Adrenal gland (tissue), 12 donors: ENCODE data around the gene GNMT. TPM values are rescaled to one million over a fixed set of nuclear protein-coding genes. Genes with fewer than 3 reads are reported as not detected.

Experiments used
- DNase-seq, 7 donors: peaks; one replicate each; pipeline ENCODE4 v3.0.0-alpha.2; 2019 to 2020
- H3K27ac ChIP-seq, 5 donors: fragments of 200-600 bp; sonication (generic) in 4 of 5; 1 replicate in 3 of 5; 2 replicates in 2 of 5; pipeline versions ENCODE4 v1.5.1 to v1.8.0; 2016 to 2020; ENCODE audit warnings: mild to moderate bottlenecking in 1 of 5
- H3K27me3 ChIP-seq: fragments of 200-600 bp; 2 replicates; pipeline ENCODE4 v1.8.0; 2021
- H3K36me3 ChIP-seq, 2 donors: fragments of 200-600 bp; replicated peaks in 1 of 2; 1 replicate in 1 of 2; 2 replicates in 1 of 2; pipeline versions ENCODE4 v1.5.1 to v1.8.0; 2018 to 2022
- H3K4me1 ChIP-seq, 2 donors: fragments of 200-600 bp; replicated peaks in 1 of 2; 1 replicate in 1 of 2; 2 replicates in 1 of 2; pipeline versions ENCODE4 v1.5.1 to v1.8.0; 2018 to 2021
- H3K4me3 ChIP-seq, 4 donors: fragments of 200-600 bp; sonication (generic) in 3 of 4; one replicate each; pipeline ENCODE4 v1.5.1; 2016 to 2018
- H3K9me3 ChIP-seq, 3 donors: fragments of 200-600 bp; sonication (generic) in 1 of 3; replicated peaks in 1 of 3; 1 replicate in 2 of 3; 2 replicates in 1 of 3; pipeline versions ENCODE4 v1.5.1 to v1.8.0; 2016 to 2021
- CTCF ChIP-seq, 6 experiments: fragments of 450-650 bp in 4 of 6; fragments of 200-600 bp in 2 of 6; sonication (generic) in 1 of 6; IDR thresholded peaks; 1 replicate in 5 of 6; 2 replicates in 1 of 6; pipeline versions ENCODE4 v1.5.1 to v1.8.0; 2016 to 2021; ENCODE audit warnings: antibody characterized with exemption in 6 of 6, mild to moderate bottlenecking in 2 of 6, moderate library complexity in 1 of 6
- POLR2A ChIP-seq, 2 donors: fragments of 450-650 bp; IDR thresholded peaks; one replicate each; pipeline ENCODE4 v1.6.1; 2017; ENCODE audit warnings: antibody characterized with exemption in 2 of 2, mild to moderate bottlenecking in 2 of 2, moderate library complexity in 1 of 2
- WGBS, 4 donors: extraction: QIAGEN DNeasy Blood & Tissue Kit in 2 of 4; methylation state at CpG; one replicate each; pipeline versions ENCODE4 v1.1.5 to v1.1.7; 2013 to 2017; 5-methylcytosine and 5-hydroxymethylcytosine counted together
- intact Hi-C, 2 donors: fragments of 100-400 bp; cut with DNase I; formaldehyde crosslinking; loops; one replicate each; pipeline versions ENCODE4 v1.14.1 to v1.15.0; 2022 to 2023
- polyA plus RNA-seq, 3 donors: library from polyadenylated mRNA; stranded (reverse); fragments of 200-250 nt in 2 of 3; fragments of 350-450 nt in 1 of 3; fragmentation: Illumina TruSeq in 1 of 3; extraction: RNeasy Lipid Tissue Mini Kit (QIAGEN cat#74804) in 1 of 3; gene quantifications; one replicate each; pipeline ENCODE4 v1.2.3, GENCODE V29; 2013 to 2014
- total RNA-seq, 9 donors: library from RNA; depleted of rRNA in 4 of 9; stranded (reverse); fragments of >200 nt in 4 of 9; fragments of 120-200 nt in 1 of 9; fragmentation: NEBNext Ultra II Directional in 1 of 9; extraction: Animal tissue kit (Norgen Biotek cat#: 25700) in 1 of 9; gene quantifications; one replicate each; pipeline versions ENCODE4 v1.1.0 to v1.2.4, GENCODE V29; 2013 to 2023
- donor health status: healthy with polysubstance abuse.
- donor health status: Bipolar disorder and iron deficiency.
- donor health status: DM: yes; HTN: yes; CAD: no.
- donor health status: DM: no; HTN: no; CAD: no.
- donor health status: DM: no; HTN: no; CAD: no.
- donor health status: DM: yes; HTN: yes; CAD: no.

Gene GNMT
- total and polyA plus RNA-seq, 12 donors, result 0.28 to 4.4 (median 0.53) TPM; not detected in 4

GRCh38 chr6:42958125-42958524, 2.4 kb upstream of the GNMT start:
- TF ChIP-seq POLR2A (IDR thresholded peaks at IDR 0.05), result no peak
- TF ChIP-seq CTCF (IDR thresholded peaks at IDR 0.05), result no peak
- Histone ChIP-seq H3K9me3 (no peaks in the 10 kb centered on the region), H3K4me1 (peaks cover 10% of the 10 kb centered on the region in 2 donors), H3K4me3 (no peak overlapping the region), H3K36me3 (no peaks in the 10 kb centered on the region), H3K27ac (no peak overlapping the region), H3K27me3 (no peaks in the 10 kb centered on the region)
- intact Hi-C loops, result no loop called here
- DNase-seq, result no peak
- WGBS, 4 donors, result 74 to 88% (median 84%) methylated on average over 8 of the region's 8 CpGs

- no peak overlapping the region for H3K27ac ChIP-seq
Observed at GRCh38 chr6:42959917-42960242, 674 bp upstream of the GNMT start.

GRCh38 chr6:42961020-42961470, 491 bp downstream of the GNMT start:
- H3K27me3 ChIP-seq, result no peaks in the 10 kb centered on the region
- peaks cover 10% of the 10 kb centered on the region in 2 donors for H3K4me1 ChIP-seq
- peak overlapping the region in 1 of 4 donors; percentile 59 for H3K4me3 ChIP-seq
- TF ChIP-seq POLR2A (IDR thresholded peaks at IDR 0.05) (no peak), CTCF (IDR thresholded peaks at IDR 0.05) (no peak)
- peaks cover 0 to 21% of the 10 kb centered on the region in 2 donors for H3K36me3 ChIP-seq
- peak in 6 of 7 donors; percentile 35 to 63 (median 48) for DNase-seq
- intact Hi-C loops, result no loop called here
- WGBS, 4 donors, result 11 to 58% (median 21%) methylated on average over 4 to 15 of the region's 15 CpGs
- no peaks in the 10 kb centered on the region for H3K9me3 ChIP-seq
- H3K27ac ChIP-seq, result peak overlapping the region in 1 of 5 donors; percentile 29

More at GRCh38 chr6:42959917-42960242, 674 bp upstream of the GNMT start:
- WGBS, 4 donors, result 21 to 43% (median 27%) methylated on average over 13 of the region's 13 CpGs
- intact Hi-C loops, result no loop called here
- H3K4me1 ChIP-seq, result peaks cover 10% of the 10 kb centered on the region in 2 donors
- H3K9me3 ChIP-seq, result no peaks in the 10 kb centered on the region
- no peak for TF ChIP-seq CTCF (IDR thresholded peaks at IDR 0.05)
- no peak for TF ChIP-seq POLR2A (IDR thresholded peaks at IDR 0.05)
- H3K36me3 ChIP-seq, result peaks cover 0 to 9% of the 10 kb centered on the region in 2 donors
- H3K4me3 ChIP-seq, result peak overlapping the region in 1 of 4 donors; percentile 59
- no peak for DNase-seq
- no peaks in the 10 kb centered on the region for H3K27me3 ChIP-seq

- TF ChIP-seq CTCF (IDR thresholded peaks at IDR 0.05), result no peak
- no peak for TF ChIP-seq POLR2A (IDR thresholded peaks at IDR 0.05)
- peaks cover 10% of the 10 kb centered on the region in 2 donors for H3K4me1 ChIP-seq
- H3K9me3 ChIP-seq, result no peaks in the 10 kb centered on the region
- 94 to 95% (median 95%) methylated on average over 12 of the region's 12 CpGs for WGBS, 4 donors
- H3K36me3 ChIP-seq, result peaks cover 0 to 26% of the 10 kb centered on the region in 2 donors
- intact Hi-C loops, result no loop called here
- no peak overlapping the region for H3K4me3 ChIP-seq
- no peak for DNase-seq
- H3K27ac ChIP-seq, result no peak overlapping the region
- no peaks in the 10 kb centered on the region for H3K27me3 ChIP-seq
Observed at GRCh38 chr6:42962096-42962495, 1.5 kb downstream of the GNMT start.
